DMS79 (cell line): ENCODE results near the gene DNAJC11.
"Not testable (repeated sequence)": the region's sequence is repeated elsewhere in the genome, so short reads cannot be mapped to it uniquely, and the experiment has no call there.

Experiments
- DNase-seq: peaks from one replicate; lab custom pipeline; 2025; lab: John Stamatoyannopoulos, UW

Gene DNAJC11, protein sequence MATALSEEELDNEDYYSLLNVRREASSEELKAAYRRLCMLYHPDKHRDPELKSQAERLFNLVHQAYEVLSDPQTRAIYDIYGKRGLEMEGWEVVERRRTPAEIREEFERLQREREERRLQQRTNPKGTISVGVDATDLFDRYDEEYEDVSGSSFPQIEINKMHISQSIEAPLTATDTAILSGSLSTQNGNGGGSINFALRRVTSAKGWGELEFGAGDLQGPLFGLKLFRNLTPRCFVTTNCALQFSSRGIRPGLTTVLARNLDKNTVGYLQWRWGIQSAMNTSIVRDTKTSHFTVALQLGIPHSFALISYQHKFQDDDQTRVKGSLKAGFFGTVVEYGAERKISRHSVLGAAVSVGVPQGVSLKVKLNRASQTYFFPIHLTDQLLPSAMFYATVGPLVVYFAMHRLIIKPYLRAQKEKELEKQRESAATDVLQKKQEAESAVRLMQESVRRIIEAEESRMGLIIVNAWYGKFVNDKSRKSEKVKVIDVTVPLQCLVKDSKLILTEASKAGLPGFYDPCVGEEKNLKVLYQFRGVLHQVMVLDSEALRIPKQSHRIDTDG

GRCh38 chr1:6701437-6702153 lies at the start of gene DNAJC11:
TSS of gene DNAJC11 (minus strand) at chr1:6701816. CDS start at chr1:6701800, 16 bp downstream.
- peak; percentile 74 for DNase-seq

GRCh38 chr1:6750490-6750889 lies 48.9 kb upstream of the DNAJC11 start:
- no peak for DNase-seq

DNA sequence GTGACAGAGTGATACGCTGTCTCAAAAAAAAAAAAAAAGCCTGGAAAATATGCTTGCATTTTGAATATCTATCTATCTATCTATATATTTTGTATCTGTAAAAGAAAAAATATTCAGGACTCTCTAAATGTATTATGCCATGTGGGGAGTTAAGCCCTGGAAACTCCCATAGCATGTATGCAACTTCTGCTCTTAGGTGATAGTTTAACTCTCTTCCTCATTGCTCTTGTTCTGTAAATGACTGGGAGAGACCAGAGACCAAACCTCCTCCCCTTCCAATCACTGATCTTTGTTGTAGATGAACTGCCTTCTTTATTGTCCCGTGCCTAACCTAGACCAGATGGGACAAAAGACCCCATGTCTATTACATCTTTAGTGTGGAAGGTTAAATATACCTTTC lies 46.1 kb upstream of the DNAJC11 start:
- DNase-seq: no peak

DNA sequence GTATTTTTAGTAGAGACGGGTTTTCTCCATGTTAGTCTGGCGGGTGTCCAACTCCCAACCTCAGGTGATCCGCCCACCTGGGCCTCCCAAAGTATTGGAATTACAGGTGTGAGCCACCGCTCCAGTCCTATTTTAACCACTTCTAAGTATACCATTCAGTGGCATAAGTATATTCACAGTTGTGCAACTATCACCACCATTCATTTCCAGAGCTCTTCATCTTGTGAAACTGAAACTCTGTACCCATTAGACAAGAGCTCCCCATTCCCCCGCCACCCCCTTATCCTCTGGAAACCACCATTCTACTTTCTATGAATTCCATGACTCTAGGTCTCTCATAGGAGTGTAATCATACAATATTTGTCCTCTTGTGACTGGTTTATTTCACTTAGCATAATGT lies 43.5 kb upstream of the DNAJC11 start:
- no peak for DNase-seq

DNA sequence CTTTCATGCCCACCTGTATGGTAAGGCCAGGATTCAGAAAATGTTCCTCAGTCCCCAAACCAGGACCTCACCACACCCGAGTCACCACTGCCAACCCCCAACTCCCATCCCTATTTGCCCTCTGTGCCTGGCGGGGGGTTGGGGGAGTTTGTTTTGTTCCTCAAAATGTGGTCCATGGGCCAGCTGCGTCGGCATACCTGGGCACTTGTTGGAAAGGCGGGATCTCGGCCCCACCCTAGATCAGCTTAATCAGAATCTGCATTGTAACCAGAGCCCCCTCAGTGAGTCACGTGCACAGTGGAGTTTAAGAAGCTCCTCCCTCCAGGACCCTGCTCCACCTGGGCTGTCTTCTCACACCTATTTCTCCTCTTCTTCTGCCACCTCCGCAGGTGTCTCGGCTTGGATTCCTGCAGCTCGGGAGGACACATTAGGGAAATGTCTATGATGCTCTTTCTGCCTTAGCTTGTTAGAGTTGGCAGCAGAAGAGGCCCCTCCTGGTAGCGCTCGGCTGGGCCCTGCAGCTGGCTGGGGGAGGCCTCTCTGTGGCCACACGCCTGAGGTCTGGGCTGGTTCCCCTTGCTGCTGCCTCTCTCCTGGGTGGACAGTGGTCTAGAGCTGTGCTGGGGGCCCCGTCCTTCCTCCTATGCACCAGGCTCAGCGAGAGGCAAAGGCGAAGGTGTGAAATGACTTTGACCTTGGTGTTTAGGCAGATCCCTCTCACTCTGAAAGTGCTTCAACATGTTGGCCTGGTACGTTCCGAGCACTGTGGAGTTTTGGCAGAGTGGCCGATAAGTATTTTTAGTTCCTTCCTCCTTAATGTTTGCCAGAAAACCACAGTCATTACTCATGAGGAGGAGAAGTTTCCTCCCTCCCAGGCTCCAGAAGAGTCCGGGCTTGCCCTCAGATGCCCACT lies 41.8 kb upstream of the DNAJC11 start:
- DNase-seq: peak; percentile 53

GRCh38 chr1:6742676-6743188 lies 41.1 kb upstream of the DNAJC11 start:
- not testable (repeated sequence) for DNase-seq

DNA sequence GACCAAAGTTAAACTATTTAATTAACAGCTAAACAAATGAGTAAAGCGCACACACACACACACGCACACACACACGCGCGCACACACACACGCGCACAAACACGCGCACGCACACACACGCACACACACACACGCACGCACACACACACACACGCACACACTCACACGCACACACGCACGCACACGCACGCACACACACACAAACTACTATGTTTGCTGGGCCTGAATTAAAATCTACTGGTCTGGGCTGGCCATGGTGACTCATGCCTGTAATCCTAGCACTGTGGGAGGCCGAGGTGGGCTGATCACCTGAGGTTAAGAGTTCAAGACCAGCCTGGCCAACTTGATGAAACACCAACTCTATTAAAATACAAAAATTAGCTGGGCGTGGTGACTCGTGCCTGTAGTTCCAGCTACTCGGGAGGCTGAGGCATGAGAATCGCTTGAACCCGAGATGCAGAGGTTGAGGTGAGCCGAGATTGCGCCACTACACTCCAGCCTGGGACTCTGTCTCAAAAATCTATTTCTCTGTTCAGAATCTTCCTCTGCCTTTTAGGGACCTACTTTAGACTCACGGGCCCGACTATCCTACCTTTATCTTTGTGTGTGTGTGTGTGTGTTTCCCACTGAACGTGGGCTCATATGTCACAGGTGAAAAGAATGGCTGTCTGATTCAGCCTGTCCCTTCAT lies 37.5 kb upstream of the DNAJC11 start:
- no peak for DNase-seq

GRCh38 chr1:6732942-6733341 lies 31.3 kb upstream of the DNAJC11 start:
- no peak for DNase-seq

DNA sequence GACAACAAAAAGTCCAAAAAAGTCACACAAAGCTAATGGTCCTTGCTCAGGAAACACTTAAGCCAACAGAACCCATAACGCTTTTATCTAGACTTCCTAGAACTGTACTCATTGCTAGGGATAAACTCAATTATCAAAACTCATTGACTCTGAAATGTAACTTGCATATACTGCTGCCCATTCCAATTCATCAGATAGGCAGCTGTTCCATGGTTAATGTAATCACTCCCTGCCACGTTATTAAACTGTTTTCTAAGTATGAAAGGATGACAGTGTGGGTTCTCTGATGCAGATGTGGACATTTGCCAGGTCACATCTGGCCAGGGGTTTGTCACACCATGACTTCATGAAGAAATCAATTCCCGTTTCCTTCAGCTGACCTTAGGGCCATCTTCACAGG lies 30.3 kb upstream of the DNAJC11 start:
- no peak for DNase-seq

DNA sequence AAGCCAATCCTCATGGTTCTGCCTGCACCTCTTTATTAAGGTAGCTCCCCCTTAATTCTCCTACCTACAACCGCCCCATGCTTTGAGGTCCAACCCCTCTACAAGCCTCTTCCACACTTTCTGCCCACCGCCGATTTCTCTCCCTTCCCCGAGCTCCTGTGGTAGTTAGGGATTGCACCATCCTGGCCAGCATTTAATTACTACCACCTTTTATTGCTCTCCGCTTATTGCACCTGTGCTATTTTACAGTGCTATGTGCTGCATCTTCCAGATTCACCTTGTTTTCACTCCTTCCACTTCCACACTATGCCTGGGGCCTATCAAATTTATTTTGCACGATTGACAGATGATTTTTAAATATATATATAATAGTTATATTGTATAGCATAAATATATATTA lies 29.3 kb upstream of the DNAJC11 start:
- DNase-seq: no peak

DNA sequence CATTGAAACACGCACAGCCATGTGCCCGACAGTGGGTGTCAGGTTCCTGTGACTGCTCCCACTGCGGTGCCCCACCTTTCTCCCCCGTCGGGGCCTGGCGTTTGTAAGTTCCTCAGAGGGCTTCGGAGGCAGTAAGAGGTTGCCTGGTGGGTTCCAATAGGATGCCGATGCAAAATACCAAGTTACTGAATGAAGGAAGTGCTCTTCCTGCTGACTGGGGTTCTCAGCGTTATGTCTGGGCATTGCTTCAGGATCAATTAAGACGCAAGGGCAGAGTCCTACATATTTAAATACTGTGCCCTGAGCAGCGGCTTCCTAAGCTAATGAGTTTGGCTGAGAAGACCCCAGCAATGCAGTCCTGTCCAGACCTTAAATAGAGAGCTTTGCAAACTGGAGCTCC lies 28.9 kb upstream of the DNAJC11 start:
- DNase-seq: no peak

DNA sequence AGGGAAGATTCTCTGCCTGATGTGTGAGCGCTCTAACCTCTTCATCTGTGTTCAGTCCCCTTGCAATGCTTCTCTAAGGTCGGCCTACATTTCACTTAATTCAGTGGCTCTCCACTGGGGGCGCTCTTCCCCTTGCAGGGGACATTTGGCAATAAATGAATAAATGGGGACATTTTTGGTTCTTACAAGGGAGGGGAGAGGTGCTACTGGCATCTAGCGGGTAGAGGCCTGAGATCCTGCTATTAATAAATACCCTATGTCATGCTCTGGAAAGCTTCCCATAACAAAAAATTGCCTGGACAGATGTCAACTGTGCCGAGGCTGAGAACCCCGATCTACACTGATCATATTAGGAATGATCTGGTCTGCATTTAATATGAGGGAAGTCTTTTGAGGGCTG lies 25.9 kb upstream of the DNAJC11 start:
- no peak for DNase-seq

- no peak for DNase-seq
These were observed 24.6 kb upstream of the DNAJC11 start for GRCh38 chr1:6726253-6726652.

- DNase-seq: no peak
These were observed 23.0 kb upstream of the DNAJC11 start for GRCh38 chr1:6724517-6725141.

DNA sequence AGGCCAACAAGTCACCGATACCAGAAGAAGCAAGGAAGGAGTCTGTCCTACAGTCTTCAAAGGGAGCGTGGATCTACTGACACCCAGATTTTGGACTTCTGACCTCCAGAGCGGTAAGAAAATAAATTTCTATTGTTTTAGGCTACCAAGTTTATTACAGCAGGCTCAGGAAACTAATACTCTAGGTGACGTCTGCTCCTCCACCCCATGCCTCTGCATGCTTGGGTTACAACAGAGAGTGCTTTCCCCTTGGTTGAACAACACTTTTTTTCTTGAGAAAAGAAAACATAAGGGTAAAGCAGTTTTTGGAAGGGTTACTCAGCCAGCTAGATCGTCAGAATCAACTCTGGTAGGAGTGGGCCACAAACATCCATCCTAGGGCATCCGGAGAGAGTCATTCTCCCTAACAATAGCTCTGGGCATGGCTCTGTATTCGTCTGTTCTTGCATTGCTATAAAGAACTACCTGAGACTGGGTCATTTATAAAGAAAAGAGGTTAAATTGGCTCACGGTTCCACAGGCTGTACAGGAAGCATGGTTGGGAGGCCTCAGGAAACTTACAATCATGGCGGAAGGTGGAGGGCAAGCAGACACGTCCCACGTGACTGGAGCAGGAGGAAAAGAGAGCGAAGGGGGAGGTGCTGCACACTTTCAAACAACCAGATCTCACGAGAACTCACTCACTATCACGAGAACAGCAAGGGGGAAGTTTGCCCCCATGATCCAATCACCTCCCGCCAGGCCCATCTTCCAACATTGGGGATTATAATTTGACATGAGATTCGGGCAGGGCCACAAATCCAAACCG lies 22.2 kb upstream of the DNAJC11 start:
- no peak for DNase-seq

DNA sequence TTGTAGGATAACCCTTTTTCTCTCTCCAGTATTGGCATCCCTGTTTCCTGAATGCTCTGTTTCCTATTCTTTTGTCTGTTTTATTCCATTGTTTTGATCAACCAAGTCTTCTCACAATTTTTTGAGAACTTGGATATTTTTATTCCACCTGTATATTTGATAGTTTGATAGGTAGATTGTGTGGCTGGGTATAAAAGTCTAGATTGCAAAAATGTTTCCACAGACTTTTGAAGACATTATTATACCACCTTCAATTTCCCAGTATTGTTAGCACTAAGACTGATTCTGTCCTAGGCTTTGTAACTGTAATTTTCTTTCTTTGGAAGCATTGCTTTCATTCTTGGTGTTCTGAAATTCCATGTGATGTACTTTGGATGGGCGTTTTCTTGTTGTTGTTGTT lies 9.6 kb upstream of the DNAJC11 start:
- DNase-seq: no peak

GRCh38 chr1:6704746-6705145 lies 3.1 kb upstream of the DNAJC11 start:
- DNase-seq: no peak

GRCh38 chr1:6703016-6703415 lies 1.4 kb upstream of the DNAJC11 start:
- no peak for DNase-seq

DNA sequence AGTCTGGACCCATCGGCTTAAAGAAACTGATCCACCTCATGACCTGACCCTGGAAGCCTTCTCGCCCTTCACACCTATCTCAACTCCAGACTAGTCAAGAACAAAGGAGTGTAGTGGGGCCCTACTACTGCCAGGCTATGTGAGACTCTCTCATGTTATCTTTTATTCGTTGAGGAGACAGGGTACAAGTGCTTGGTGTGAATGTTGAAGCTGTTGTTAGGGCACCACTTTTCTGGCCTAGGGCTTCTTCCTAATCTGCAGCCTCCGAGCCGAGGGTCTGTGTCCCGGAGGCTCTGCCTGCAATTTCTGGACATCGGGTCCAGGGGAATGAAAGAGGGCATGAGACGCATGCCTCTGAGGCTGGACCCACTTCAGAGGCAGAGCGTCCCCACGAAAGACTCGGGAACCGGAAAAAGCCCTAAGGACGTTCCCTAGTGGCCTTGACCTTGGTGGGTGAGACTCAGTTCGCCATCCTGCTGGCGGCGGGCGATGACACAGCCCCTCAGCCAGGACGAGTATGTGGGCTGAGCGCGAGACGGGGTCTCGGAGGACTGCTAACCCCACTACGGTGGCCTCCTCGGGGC lies 671 bp downstream of the DNAJC11 start:
- no peak for DNase-seq

DNA sequence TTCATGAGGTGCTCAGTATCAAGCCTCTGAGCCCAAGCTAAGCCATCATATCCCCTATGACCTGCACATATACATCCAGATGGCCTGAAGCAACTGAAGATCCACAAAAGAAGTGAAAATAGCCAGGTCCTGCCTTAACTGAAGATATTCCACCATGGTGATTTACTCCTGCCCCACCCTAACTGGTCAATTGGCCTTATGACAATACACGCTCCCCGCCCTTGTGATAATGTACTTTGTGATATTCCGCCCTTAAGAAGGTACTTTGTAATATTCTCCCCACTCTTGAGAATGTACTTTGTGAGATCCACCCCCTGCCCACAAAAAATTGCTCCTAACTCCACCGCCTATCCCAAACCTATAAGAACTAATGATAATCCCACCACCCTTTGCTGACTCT lies 1.7 kb downstream of the DNAJC11 start:
- DNase-seq: not testable (repeated sequence)
